Natural killer cell treated with Interleukin-12 subunit alpha and Interleukin-12 subunit beta and Interleukin-15 and Interleukin-18, amount 100 ng/mL, for 72 hours (primary cell): Measurements from ENCODE around the gene P2RX1. TPM values are rescaled to one million over a fixed set of nuclear protein-coding genes. Genes with fewer than 3 reads are reported as not detected.
"Not testable (repeated sequence)": the region's sequence is repeated elsewhere in the genome, so short reads cannot be mapped to it uniquely, and the experiment has no call there.

Experiments used
- ATAC-seq, 2 donors: fragments of 150-1000 bp; cut with Tn5 transposase in 1 of 2; sonication (Bioruptor Pico), chemical (Tn5 transposase) in 1 of 2; 2 replicates each; pipeline ENCODE4 v1.10.0; 2021
- DNase-seq: peaks from one replicate; pipeline ENCODE4 v3.0.0; 2022; ENCODE audit warnings: low spot score
- H3K27ac Mint-ChIP-seq, 2 donors: 1 replicate in 1 of 2; 2 replicates in 1 of 2; pipeline ENCODE4 v1.8.0; 2022; ENCODE audit warnings: mixed read lengths in 2 of 2, mild to moderate bottlenecking in 1 of 2, moderate library complexity in 1 of 2
- H3K27me3 Mint-ChIP-seq, 2 donors: 1 replicate in 1 of 2; 2 replicates in 1 of 2; pipeline ENCODE4 v1.8.0; 2022; ENCODE audit warnings: mixed read lengths in 2 of 2
- H3K36me3 Mint-ChIP-seq: one replicate; pipeline ENCODE4 v1.8.0; 2022; ENCODE audit warnings: mixed read lengths
- H3K4me1 Mint-ChIP-seq, 2 donors: 1 replicate in 1 of 2; 2 replicates in 1 of 2; pipeline ENCODE4 v1.8.0; 2022; ENCODE audit warnings: low read depth in 2 of 2, mixed read lengths in 2 of 2, mild to moderate bottlenecking in 1 of 2
- H3K4me3 Mint-ChIP-seq: one replicate; pipeline ENCODE4 v1.8.0; 2022; ENCODE audit warnings: mixed read lengths
- H3K9me3 Mint-ChIP-seq: 2 replicates; pipeline ENCODE4 v1.8.0; 2022; ENCODE audit warnings: mixed read lengths
- total RNA-seq, 2 donors: library from RNA; stranded (reverse); gene quantifications; one replicate each; pipeline ENCODE4 v1.2.3, GENCODE V29; 2022

Gene P2RX1
- total RNA-seq, 2 donors from 2014 or later: 3.9 TPM

DNA sequence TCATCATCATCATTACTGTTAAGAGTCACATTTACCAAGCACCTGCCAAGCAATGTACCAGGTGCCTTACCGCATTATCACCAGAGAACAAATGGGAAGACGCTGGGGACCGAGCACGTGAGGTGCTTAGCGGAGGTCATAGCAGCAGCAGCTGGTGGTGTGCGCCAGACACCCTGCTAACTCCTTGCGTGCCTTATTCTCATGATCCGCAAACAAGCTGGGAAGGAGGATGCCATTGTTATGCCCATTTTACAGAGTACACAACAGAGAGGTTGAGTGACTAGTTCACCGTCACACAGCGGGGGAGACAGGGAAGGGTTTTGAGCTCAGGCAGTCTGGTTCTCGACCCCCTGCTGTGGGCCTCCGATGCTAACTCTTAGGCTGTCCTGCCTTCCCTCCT, 40.7 kb upstream of the P2RX1 start:
- no peak for DNase-seq
- ATAC-seq: no peak
- H3K4me1 Mint-ChIP-seq: peaks cover 39 to 40% of the 10 kb centered on the region in 2 donors

DNA sequence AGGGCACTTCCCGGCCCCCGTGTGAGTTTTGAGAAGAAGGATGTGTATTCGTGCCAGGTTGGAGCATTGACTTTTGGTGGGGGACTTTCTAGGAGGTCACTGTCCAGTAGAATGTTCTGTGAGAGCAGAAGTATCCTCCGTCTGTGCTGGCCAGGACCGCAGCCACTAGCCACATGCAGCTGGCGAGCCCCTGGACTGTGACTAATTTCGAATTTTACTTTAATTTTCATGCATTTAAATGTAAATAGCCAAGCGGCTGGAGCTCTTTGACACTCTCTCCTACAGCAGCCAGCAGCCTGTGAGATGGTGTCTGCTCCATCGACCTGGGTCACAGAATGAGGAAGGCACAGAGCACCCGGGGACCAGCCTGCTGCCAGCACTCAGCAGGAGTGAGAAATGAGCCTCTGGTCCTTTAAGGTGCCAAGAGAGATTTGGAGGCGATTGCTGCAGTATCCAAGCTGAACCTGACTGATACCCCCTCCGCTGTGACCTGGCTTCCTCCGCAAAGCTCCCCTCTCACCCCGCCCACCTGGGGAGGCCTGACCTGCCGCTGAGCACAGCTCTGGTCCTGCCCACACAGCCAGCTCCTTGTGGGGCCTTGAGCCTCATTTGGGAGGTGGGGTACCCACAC, 40.2 kb upstream of the P2RX1 start:
- DNase-seq (no peak), ATAC-seq (no peak)
- no peaks in the 10 kb centered on the region for H3K36me3 Mint-ChIP-seq
- H3K9me3 Mint-ChIP-seq: no peaks in the 10 kb centered on the region
- no peak overlapping the region for H3K4me3 Mint-ChIP-seq
- peak overlapping the region in 1 of 2 donors; percentile 83 for H3K27ac Mint-ChIP-seq
- no peaks in the 10 kb centered on the region for H3K27me3 Mint-ChIP-seq
- H3K4me1 Mint-ChIP-seq: peaks cover 34 to 37% of the 10 kb centered on the region in 2 donors

More for the DNA sequence above, 40.7 kb upstream of the P2RX1 start:
- no peaks in the 10 kb centered on the region for H3K9me3 Mint-ChIP-seq
- H3K27me3 Mint-ChIP-seq: no peaks in the 10 kb centered on the region
- H3K36me3 Mint-ChIP-seq: no peaks in the 10 kb centered on the region
- peak overlapping the region in 1 of 2 donors; percentile 83 for H3K27ac Mint-ChIP-seq
- no peak overlapping the region for H3K4me3 Mint-ChIP-seq

DNA sequence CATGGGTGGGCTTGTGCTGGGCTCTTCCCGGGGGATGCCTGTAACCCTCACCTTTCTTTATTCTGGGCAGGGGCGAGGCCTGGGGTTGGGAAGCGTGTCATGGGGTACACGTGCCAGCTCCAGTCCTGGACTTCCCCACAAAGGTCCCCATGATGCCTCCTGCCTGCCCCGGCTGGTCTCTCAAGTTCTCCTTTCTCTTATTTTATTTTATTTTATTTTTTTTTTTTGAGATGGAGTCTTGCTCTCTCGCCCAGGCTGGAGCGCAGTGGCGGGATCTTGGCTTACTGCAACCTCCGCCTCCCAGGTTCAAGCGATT, 39.4 kb upstream of the P2RX1 start:
- H3K4me1 Mint-ChIP-seq: peaks cover 30 to 32% of the 10 kb centered on the region in 2 donors
- no peaks in the 10 kb centered on the region for H3K36me3 Mint-ChIP-seq
- H3K27me3 Mint-ChIP-seq: no peaks in the 10 kb centered on the region
- ATAC-seq: no peak
- no peak for DNase-seq
- no peaks in the 10 kb centered on the region for H3K9me3 Mint-ChIP-seq
- H3K4me3 Mint-ChIP-seq: no peak overlapping the region
- peak overlapping the region in 1 of 2 donors; percentile 83 for H3K27ac Mint-ChIP-seq

DNA sequence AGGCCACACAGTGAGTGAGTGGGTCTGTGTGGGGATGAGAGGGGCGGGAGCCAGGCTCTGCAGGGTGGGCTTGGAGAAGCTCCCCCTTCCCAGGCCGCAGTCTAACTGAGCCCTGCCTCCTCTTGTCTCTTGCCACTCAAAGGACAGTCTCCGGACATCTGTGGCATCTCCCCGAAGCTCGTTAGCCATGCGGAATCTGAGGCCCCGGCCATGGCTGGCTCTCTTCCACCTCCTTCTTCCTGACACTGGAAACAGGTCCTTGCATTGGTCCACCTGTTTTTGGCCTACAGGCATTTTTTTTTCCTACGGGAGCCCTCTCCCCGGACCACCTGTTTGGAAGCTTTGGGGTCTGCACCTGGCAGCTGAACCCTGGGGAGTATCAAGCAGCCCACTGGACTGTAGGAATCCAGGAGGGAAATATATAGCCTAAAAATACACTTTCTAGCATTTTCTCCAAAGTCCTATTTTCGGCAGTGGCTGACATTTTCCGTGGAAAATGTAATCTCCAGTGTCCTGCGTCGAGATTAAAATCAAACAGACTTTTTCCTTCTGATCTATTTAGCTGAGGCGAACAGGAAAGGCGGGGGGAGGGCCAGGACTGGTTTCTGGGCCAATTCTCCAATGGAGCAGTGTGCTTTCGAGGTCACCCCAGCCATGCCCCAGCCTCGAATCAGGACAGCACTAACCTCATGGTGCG, 38.9 kb upstream of the P2RX1 start:
- H3K4me1 Mint-ChIP-seq: peaks cover 25 to 27% of the 10 kb centered on the region in 2 donors
- no peaks in the 10 kb centered on the region for H3K9me3 Mint-ChIP-seq
- no peak overlapping the region for H3K4me3 Mint-ChIP-seq
- H3K27ac Mint-ChIP-seq: peak overlapping the region in 1 of 2 donors; percentile 83
- H3K36me3 Mint-ChIP-seq: no peaks in the 10 kb centered on the region
- ATAC-seq (no peak), DNase-seq (no peak)
- H3K27me3 Mint-ChIP-seq: no peaks in the 10 kb centered on the region

- Mint-ChIP-seq H3K27ac (no peak overlapping the region), H3K4me1 (peaks cover 16 to 19% of the 10 kb centered on the region in 2 donors), H3K4me3 (no peak overlapping the region), H3K9me3 (no peaks in the 10 kb centered on the region), H3K27me3 (no peaks in the 10 kb centered on the region), H3K36me3 (no peaks in the 10 kb centered on the region)
- DNase-seq (no peak), ATAC-seq (peak in 1 of 2 donors; percentile 26)
These were observed 37.8 kb upstream of the P2RX1 start for GRCh38 chr17:3954086-3954485.

- no peak overlapping the region for H3K27ac Mint-ChIP-seq
- peaks cover 14 to 18% of the 10 kb centered on the region in 2 donors for H3K4me1 Mint-ChIP-seq
- ATAC-seq (no peak), DNase-seq (no peak)
- no peaks in the 10 kb centered on the region for H3K36me3 Mint-ChIP-seq
- no peaks in the 10 kb centered on the region for H3K27me3 Mint-ChIP-seq
- no peak overlapping the region for H3K4me3 Mint-ChIP-seq
- no peaks in the 10 kb centered on the region for H3K9me3 Mint-ChIP-seq
These were observed 37.3 kb upstream of the P2RX1 start for GRCh38 chr17:3953542-3953941.

DNA sequence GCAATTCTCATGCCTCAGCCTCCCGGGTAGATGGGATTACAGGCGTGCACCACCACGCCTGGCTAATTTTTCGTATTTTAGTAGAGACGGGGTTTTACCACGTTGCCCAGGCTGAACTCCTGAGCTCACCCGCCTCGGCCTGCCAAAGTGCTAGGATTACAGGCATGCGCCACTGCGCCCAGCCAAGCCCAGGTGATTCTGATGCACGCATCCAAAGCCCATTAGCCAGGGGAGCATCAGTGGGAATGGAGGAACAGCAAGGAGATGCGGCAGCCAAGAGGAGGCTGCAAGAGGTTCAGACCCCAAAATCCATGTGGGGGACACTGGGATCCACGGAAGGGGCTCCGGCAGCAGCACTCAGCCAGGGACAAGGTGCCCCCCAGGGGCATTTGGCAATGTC, 35.9 kb upstream of the P2RX1 start:
- Mint-ChIP-seq H3K9me3 (no peaks in the 10 kb centered on the region), H3K27ac (no peak overlapping the region), H3K4me1 (peaks cover 8 to 12% of the 10 kb centered on the region in 2 donors), H3K27me3 (no peaks in the 10 kb centered on the region), H3K4me3 (no peak overlapping the region), H3K36me3 (no peaks in the 10 kb centered on the region)
- DNase-seq: no peak
- ATAC-seq: no peak

- H3K36me3 Mint-ChIP-seq: no peaks in the 10 kb centered on the region
- no peaks in the 10 kb centered on the region for H3K9me3 Mint-ChIP-seq
- H3K27me3 Mint-ChIP-seq: no peaks in the 10 kb centered on the region
- DNase-seq: no peak
- H3K27ac Mint-ChIP-seq: no peak overlapping the region
- H3K4me1 Mint-ChIP-seq: peaks cover under 1 to 6% of the 10 kb centered on the region in 2 donors
- no peak overlapping the region for H3K4me3 Mint-ChIP-seq
- ATAC-seq: no peak
These were observed 35.2 kb upstream of the P2RX1 start for GRCh38 chr17:3951420-3951819.

DNA sequence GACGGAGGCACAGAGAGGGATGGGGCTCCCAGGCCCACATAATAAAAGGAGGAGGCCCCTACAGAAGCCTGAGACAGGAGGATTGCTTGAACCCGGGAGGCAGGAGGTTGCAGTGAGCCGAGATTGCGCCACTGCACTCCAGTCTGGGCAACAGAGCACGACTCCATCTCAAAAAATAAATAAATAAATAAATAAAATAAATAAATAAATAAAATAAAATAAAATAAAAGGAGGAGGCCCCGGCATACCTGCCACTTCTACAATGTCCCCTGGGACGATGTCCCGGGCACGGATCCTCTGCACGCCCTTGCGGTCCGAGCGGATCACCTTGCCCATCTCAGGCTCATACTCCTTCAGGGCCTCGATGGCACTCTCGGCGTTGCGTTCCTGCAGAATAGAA, 34.7 kb upstream of the P2RX1 start:
- no peaks in the 10 kb centered on the region for H3K27me3 Mint-ChIP-seq
- H3K36me3 Mint-ChIP-seq: no peaks in the 10 kb centered on the region
- no peak overlapping the region for H3K4me3 Mint-ChIP-seq
- no peak overlapping the region for H3K27ac Mint-ChIP-seq
- peaks cover 0 to 3% of the 10 kb centered on the region in 2 donors for H3K4me1 Mint-ChIP-seq
- DNase-seq (no peak), ATAC-seq (no peak)
- no peaks in the 10 kb centered on the region for H3K9me3 Mint-ChIP-seq

GRCh38 chr17:3950584-3950983, 34.3 kb upstream of the P2RX1 start:
- Mint-ChIP-seq H3K27me3 (no peaks in the 10 kb centered on the region), H3K4me3 (no peak overlapping the region), H3K36me3 (no peaks in the 10 kb centered on the region), H3K4me1 (peaks cover 0 to 5% of the 10 kb centered on the region in 2 donors), H3K27ac (no peak overlapping the region), H3K9me3 (no peaks in the 10 kb centered on the region)
- no peak for ATAC-seq
- DNase-seq: no peak

DNA sequence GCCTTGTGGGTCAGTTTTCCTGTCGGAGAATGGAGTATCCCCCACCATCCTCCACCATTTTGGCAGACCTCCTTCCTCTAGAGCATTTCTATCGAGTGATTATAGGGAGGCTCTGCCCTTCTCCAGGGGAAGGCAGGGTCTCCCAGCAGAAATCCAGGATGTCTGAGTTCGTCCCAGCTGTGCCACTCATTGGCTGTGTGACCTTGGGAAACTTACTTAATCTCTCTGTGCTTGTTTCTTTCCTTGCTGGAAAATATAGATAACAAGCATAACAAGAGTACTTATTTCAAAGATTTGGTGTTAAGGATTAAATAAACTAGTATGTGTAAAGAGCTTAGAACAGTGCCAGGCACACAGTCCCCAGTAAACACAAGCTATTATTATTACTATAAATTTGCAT, 33.2 kb upstream of the P2RX1 start:
- Mint-ChIP-seq H3K27me3 (no peaks in the 10 kb centered on the region), H3K4me3 (no peak overlapping the region), H3K9me3 (no peaks in the 10 kb centered on the region), H3K4me1 (peaks cover 0 to 6% of the 10 kb centered on the region in 2 donors), H3K27ac (peak overlapping the region in 1 of 2 donors; percentile 57), H3K36me3 (no peaks in the 10 kb centered on the region)
- DNase-seq (no peak), ATAC-seq (no peak)

DNA sequence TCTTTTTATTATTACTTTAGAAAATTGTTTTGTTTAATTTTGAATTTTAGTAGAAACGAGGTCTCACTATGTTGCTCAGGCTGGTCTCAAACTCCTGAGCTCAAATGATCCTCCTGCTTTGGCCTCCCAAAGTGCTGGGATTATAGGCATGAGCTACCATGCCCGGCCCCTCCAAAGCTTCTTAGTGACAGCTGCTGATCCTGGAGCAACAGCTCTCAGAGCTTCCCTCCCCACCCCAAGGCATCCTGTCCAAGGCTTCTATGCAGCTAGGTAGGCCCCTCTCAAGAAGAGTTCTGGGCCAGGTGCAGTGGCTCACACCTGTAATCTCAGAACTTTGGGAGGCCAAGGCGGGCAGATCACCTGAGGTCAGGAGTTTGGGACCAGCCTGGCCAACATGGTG, 32.3 kb upstream of the P2RX1 start:
- H3K27me3 Mint-ChIP-seq, H3K36me3 Mint-ChIP-seq, ATAC-seq, H3K9me3 Mint-ChIP-seq, H3K27ac Mint-ChIP-seq, H3K4me3 Mint-ChIP-seq, H3K4me1 Mint-ChIP-seq, DNase-seq: not testable (repeated sequence)

- Mint-ChIP-seq H3K36me3 (no peaks in the 10 kb centered on the region), H3K4me3 (no peak overlapping the region), H3K4me1 (peaks cover 0 to 10% of the 10 kb centered on the region in 2 donors), H3K9me3 (no peaks in the 10 kb centered on the region), H3K27ac (no peak overlapping the region), H3K27me3 (no peaks in the 10 kb centered on the region)
- DNase-seq (no peak), ATAC-seq (no peak)
These were observed 31.1 kb upstream of the P2RX1 start for GRCh38 chr17:3947318-3947810.

GRCh38 chr17:3946711-3947235, 30.5 kb upstream of the P2RX1 start:
- Mint-ChIP-seq H3K9me3 (no peaks in the 10 kb centered on the region), H3K4me1 (peaks cover 0 to 10% of the 10 kb centered on the region in 2 donors), H3K4me3 (no peak overlapping the region), H3K36me3 (no peaks in the 10 kb centered on the region), H3K27ac (no peak overlapping the region), H3K27me3 (no peaks in the 10 kb centered on the region)
- DNase-seq: no peak
- ATAC-seq: no peak
